ENCODE results near the gene MAP7D1.

MAP7D1 gene

GRCh38 chr1:36163426-36163825, 7.5 kb downstream of the MAP7D1 start:
- no peaks in the 10 kb centered on the region for H3K9me3 ChIP-seq (replicated peaks; ENCODE audit: low read length)
- H3K9ac ChIP-seq (ENCODE audit: low read depth, low read length) = no peak overlapping the region
- no peaks in the 10 kb centered on the region for H3K27me3 ChIP-seq (ENCODE audit: control insufficient read depth, insufficient read depth, low read length)
- H3K4me2 ChIP-seq (ENCODE audit: low read length) = no peak overlapping the region
- no peak overlapping the region for H3K4me3 ChIP-seq (ENCODE audit: low read length)
- peaks cover 60% of the 10 kb centered on the region for H3K4me1 ChIP-seq (ENCODE audit: control insufficient read depth, insufficient read depth, low read length)
- H3K36me3 ChIP-seq (ENCODE audit: insufficient read depth, low read length) = peaks cover 53% of the 10 kb centered on the region

GRCh38 chr1:36164361-36164760, 8.4 kb downstream of the MAP7D1 start:
- Histone ChIP-seq H3K36me3 (ENCODE audit: insufficient read depth, low read length) (peaks cover 53% of the 10 kb centered on the region), H3K4me3 (ENCODE audit: low read length) (no peak overlapping the region), H3K4me2 (ENCODE audit: low read length) (no peak overlapping the region), H3K27me3 (ENCODE audit: control insufficient read depth, insufficient read depth, low read length) (no peaks in the 10 kb centered on the region), H3K9me3 (replicated peaks; ENCODE audit: low read length) (no peaks in the 10 kb centered on the region), H3K4me1 (ENCODE audit: control insufficient read depth, insufficient read depth, low read length) (peaks cover 54% of the 10 kb centered on the region), H3K9ac (ENCODE audit: low read depth, low read length) (no peak overlapping the region)

GRCh38 chr1:36165145-36165544, 9.2 kb downstream of the MAP7D1 start:
- H3K36me3 ChIP-seq (ENCODE audit: insufficient read depth, low read length) = peaks cover 52% of the 10 kb centered on the region
- H3K4me2 ChIP-seq (ENCODE audit: low read length) = no peak overlapping the region
- H3K4me1 ChIP-seq (ENCODE audit: control insufficient read depth, insufficient read depth, low read length) = peaks cover 46% of the 10 kb centered on the region
- no peak overlapping the region for H3K4me3 ChIP-seq (ENCODE audit: low read length)
- no peaks in the 10 kb centered on the region for H3K9me3 ChIP-seq (replicated peaks; ENCODE audit: low read length)
- H3K9ac ChIP-seq (ENCODE audit: low read depth, low read length) = no peak overlapping the region
- H3K27me3 ChIP-seq (ENCODE audit: control insufficient read depth, insufficient read depth, low read length) = no peaks in the 10 kb centered on the region

- peaks cover 56% of the 10 kb centered on the region for H3K36me3 ChIP-seq (ENCODE audit: insufficient read depth, low read length)
- H3K9me3 ChIP-seq (replicated peaks; ENCODE audit: low read length) = no peaks in the 10 kb centered on the region
- peak overlapping the region; percentile 25 for H3K9ac ChIP-seq (ENCODE audit: low read depth, low read length)
- H3K4me1 ChIP-seq (ENCODE audit: control insufficient read depth, insufficient read depth, low read length) = peaks cover 36% of the 10 kb centered on the region
- H3K4me3 ChIP-seq (ENCODE audit: low read length) = no peak overlapping the region
- H3K27me3 ChIP-seq (ENCODE audit: control insufficient read depth, insufficient read depth, low read length) = no peaks in the 10 kb centered on the region
- H3K4me2 ChIP-seq (ENCODE audit: low read length) = no peak overlapping the region
Observed at GRCh38 chr1:36166136-36166535, 10.2 kb downstream of the MAP7D1 start.

- no peak overlapping the region for H3K4me3 ChIP-seq (ENCODE audit: low read length)
- H3K4me1 ChIP-seq (ENCODE audit: control insufficient read depth, insufficient read depth, low read length) = peaks cover 29% of the 10 kb centered on the region
- peak overlapping the region; percentile 15 for H3K4me2 ChIP-seq (ENCODE audit: low read length)
- H3K27me3 ChIP-seq (ENCODE audit: control insufficient read depth, insufficient read depth, low read length) = no peaks in the 10 kb centered on the region
- H3K9me3 ChIP-seq (replicated peaks; ENCODE audit: low read length) = no peaks in the 10 kb centered on the region
- H3K36me3 ChIP-seq (ENCODE audit: insufficient read depth, low read length) = peaks cover 57% of the 10 kb centered on the region
- H3K9ac ChIP-seq (ENCODE audit: low read depth, low read length) = peak overlapping the region; percentile 49
Observed at GRCh38 chr1:36166938-36167905, 11.3 kb downstream of the MAP7D1 start.

- Histone ChIP-seq H3K4me3 (ENCODE audit: low read length) (no peak overlapping the region), H3K4me1 (ENCODE audit: control insufficient read depth, insufficient read depth, low read length) (peaks cover 35% of the 10 kb centered on the region), H3K27me3 (ENCODE audit: control insufficient read depth, insufficient read depth, low read length) (no peaks in the 10 kb centered on the region), H3K9ac (ENCODE audit: low read depth, low read length) (no peak overlapping the region), H3K36me3 (ENCODE audit: insufficient read depth, low read length) (peaks cover 62% of the 10 kb centered on the region), H3K4me2 (ENCODE audit: low read length) (no peak overlapping the region), H3K9me3 (replicated peaks; ENCODE audit: low read length) (no peaks in the 10 kb centered on the region)
Observed at GRCh38 chr1:36168514-36168913, 12.6 kb downstream of the MAP7D1 start.

GRCh38 chr1:36170643-36171412, 14.9 kb downstream of the MAP7D1 start:
- H3K4me2 ChIP-seq (ENCODE audit: low read length) = no peak overlapping the region
- no peak overlapping the region for H3K4me3 ChIP-seq (ENCODE audit: low read length)
- peaks cover 73% of the 10 kb centered on the region for H3K36me3 ChIP-seq (ENCODE audit: insufficient read depth, low read length)
- H3K27me3 ChIP-seq (ENCODE audit: control insufficient read depth, insufficient read depth, low read length) = no peaks in the 10 kb centered on the region
- peaks cover 38% of the 10 kb centered on the region for H3K4me1 ChIP-seq (ENCODE audit: control insufficient read depth, insufficient read depth, low read length)
- no peaks in the 10 kb centered on the region for H3K9me3 ChIP-seq (replicated peaks; ENCODE audit: low read length)
- no peak overlapping the region for H3K9ac ChIP-seq (ENCODE audit: low read depth, low read length)

- Histone ChIP-seq H3K4me1 (ENCODE audit: control insufficient read depth, insufficient read depth, low read length) (peaks cover 26% of the 10 kb centered on the region), H3K4me2 (ENCODE audit: low read length) (peak overlapping the region; percentile 39), H3K4me3 (ENCODE audit: low read length) (no peak overlapping the region), H3K36me3 (ENCODE audit: insufficient read depth, low read length) (peaks cover 85% of the 10 kb centered on the region), H3K9me3 (replicated peaks; ENCODE audit: low read length) (no peaks in the 10 kb centered on the region), H3K27me3 (ENCODE audit: control insufficient read depth, insufficient read depth, low read length) (no peaks in the 10 kb centered on the region), H3K9ac (ENCODE audit: low read depth, low read length) (peak overlapping the region; percentile 53)
Observed at GRCh38 chr1:36172017-36172747, 16.2 kb downstream of the MAP7D1 start.

- Histone ChIP-seq H3K4me1 (ENCODE audit: control insufficient read depth, insufficient read depth, low read length) (peaks cover 20% of the 10 kb centered on the region), H3K9ac (ENCODE audit: low read depth, low read length) (peak overlapping the region; percentile 53), H3K27me3 (ENCODE audit: control insufficient read depth, insufficient read depth, low read length) (no peaks in the 10 kb centered on the region), H3K4me3 (ENCODE audit: low read length) (peak overlapping the region; percentile 7), H3K4me2 (ENCODE audit: low read length) (peak overlapping the region; percentile 39), H3K36me3 (ENCODE audit: insufficient read depth, low read length) (peaks cover 82% of the 10 kb centered on the region), H3K9me3 (replicated peaks; ENCODE audit: low read length) (no peaks in the 10 kb centered on the region)
Observed at GRCh38 chr1:36172983-36173382, 17.0 kb downstream of the MAP7D1 start.

- peaks cover 20% of the 10 kb centered on the region for H3K4me1 ChIP-seq (ENCODE audit: control insufficient read depth, insufficient read depth, low read length)
- H3K36me3 ChIP-seq (ENCODE audit: insufficient read depth, low read length) = peaks cover 90% of the 10 kb centered on the region
- no peaks in the 10 kb centered on the region for H3K9me3 ChIP-seq (replicated peaks; ENCODE audit: low read length)
- no peak overlapping the region for H3K4me3 ChIP-seq (ENCODE audit: low read length)
- H3K9ac ChIP-seq (ENCODE audit: low read depth, low read length) = peak overlapping the region; percentile 54
- no peak overlapping the region for H3K4me2 ChIP-seq (ENCODE audit: low read length)
- no peaks in the 10 kb centered on the region for H3K27me3 ChIP-seq (ENCODE audit: control insufficient read depth, insufficient read depth, low read length)
Observed at GRCh38 chr1:36174713-36175112, 18.8 kb downstream of the MAP7D1 start.
